Loucy (cell line): ENCODE measurements around the gene CIC.
A peak's percentile ranks its signal among the peaks of the same experiment; 100 is the strongest.
"Not testable (repeated sequence)": the region's sequence is repeated elsewhere in the genome, so short reads cannot be mapped to it uniquely, and the experiment has no call there.

Source experiments
- H2AFZ ChIP-seq: fragments of 200-600 bp; sonication (generic); 2 replicates; pipeline ENCODE4 v1.6.0; 2016; ENCODE audit warnings: antibody characterized with exemption, mild to moderate bottlenecking, low read length, moderate library complexity
- H3F3A ChIP-seq: fragments of 200-600 bp; 2 replicates; pipeline ENCODE4 v1.6.0; 2016; ENCODE audit warnings: antibody characterized with exemption, low read depth, mild to moderate bottlenecking
- H3K27me3 ChIP-seq: fragments of 200-600 bp; sonication (generic); 2 replicates; pipeline ENCODE4 v1.6.1; 2014; ENCODE audit warnings: low read length, mild to moderate bottlenecking; ENCODE audit not compliant: insufficient read depth, poor library complexity, severe bottlenecking
- H3K36me3 ChIP-seq: fragments of 200-600 bp; sonication (generic); 2 replicates; pipeline ENCODE4 v1.6.1; 2016; ENCODE audit warnings: low read length; ENCODE audit not compliant: insufficient read depth
- H3K4me1 ChIP-seq: fragments of 200-600 bp; sonication (generic); 2 replicates; pipeline ENCODE4 v1.5.1; 2014; ENCODE audit warnings: low read length, mild to moderate bottlenecking; ENCODE audit not compliant: insufficient read depth, poor library complexity, severe bottlenecking
- H3K4me2 ChIP-seq: fragments of 200-600 bp; sonication (generic); 2 replicates; pipeline ENCODE4 v1.6.0; 2014; ENCODE audit warnings: antibody characterized with exemption, low read length, low read depth, mild to moderate bottlenecking; ENCODE audit not compliant: poor library complexity, severe bottlenecking
- H3K4me3 ChIP-seq: fragments of 200-600 bp; sonication (generic); 2 replicates; pipeline ENCODE4 v1.5.1; 2014; ENCODE audit warnings: low read length, mild to moderate bottlenecking, mixed read lengths; ENCODE audit not compliant: poor library complexity, severe bottlenecking
- H3K79me2 ChIP-seq: fragments of 200-600 bp; sonication (generic); 2 replicates; pipeline ENCODE4 v1.6.1; 2014; ENCODE audit warnings: low read length; ENCODE audit not compliant: insufficient read depth
- H3K9ac ChIP-seq: fragments of 200-600 bp; sonication (generic); 2 replicates; pipeline ENCODE4 v1.6.0; 2014; ENCODE audit warnings: mild to moderate bottlenecking, low read depth, low read length, moderate library complexity; ENCODE audit not compliant: poor library complexity, severe bottlenecking
- H3K9me2 ChIP-seq: fragments of 200-600 bp; sonication (generic); replicated peaks from 2 replicates; pipeline ENCODE4 v1.6.1; 2016; ENCODE audit warnings: low read depth, low read length, mixed read lengths
- H3K9me3 ChIP-seq: fragments of 200-600 bp; sonication (generic); 2 replicates; pipeline ENCODE4 v1.6.1; 2014; ENCODE audit warnings: mild to moderate bottlenecking, antibody characterized with exemption, low read length, low read depth; ENCODE audit not compliant: insufficient read depth
- H4K20me1 ChIP-seq: fragments of 200-600 bp; sonication (generic); 2 replicates; pipeline ENCODE4 v1.6.0; 2014; ENCODE audit warnings: antibody characterized with exemption, low read length, mild to moderate bottlenecking; ENCODE audit not compliant: insufficient read depth, poor library complexity, severe bottlenecking
- CTCF ChIP-seq: fragments of 200-600 bp; sonication (generic); conservative IDR thresholded peaks from 2 replicates; pipeline ENCODE4 v1.5.1; 2014; ENCODE audit warnings: mild to moderate bottlenecking, antibody characterized with exemption, low read length
- EZH2phosphoT487 ChIP-seq: fragments of 200-600 bp; IDR thresholded peaks from 2 replicates; pipeline ENCODE4 v1.6.1; 2018; ENCODE audit warnings: antibody characterized with exemption, mild to moderate bottlenecking, moderate library complexity, borderline replicate concordance

The CIC gene

GRCh38 chr19:42254850-42255765, 13.9 kb upstream of the CIC start, which contains the start of gene ERF:
TSS of gene ERF (minus strand) at chr19:42255128. CDS start at chr19:42254999, 129 bp downstream.
- Histone ChIP-seq H4K20me1 (no peaks in the 10 kb centered on the region), H3K4me1 (peaks cover 17% of the 10 kb centered on the region), H3K9me3 (no peaks in the 10 kb centered on the region), H3K9ac (peak within 1 kb of the TSS; percentile 84), H3K4me3 (peak within 1 kb of the TSS; percentile 82), H2AFZ (peak within 1 kb of the TSS; percentile 96), H3F3A (no peaks in the 10 kb centered on the region), H3K9me2 (no peaks in the 10 kb centered on the region), H3K4me2 (peak within 1 kb of the TSS; percentile 94), H3K27me3 (no peaks in the 10 kb centered on the region), H3K79me2 (peaks cover 33% of the 10 kb centered on the region), H3K36me3 (no peaks in the 10 kb centered on the region)
- no peak for TF ChIP-seq EZH2phosphoT487

- H3F3A ChIP-seq, result no peaks in the 10 kb centered on the region
- no peaks in the 10 kb centered on the region for H3K36me3 ChIP-seq
- H4K20me1 ChIP-seq, result no peaks in the 10 kb centered on the region
- H3K9me2 ChIP-seq, result no peaks in the 10 kb centered on the region
- peak overlapping the region; percentile 72 for H3K9ac ChIP-seq
- no peaks in the 10 kb centered on the region for H3K9me3 ChIP-seq
- peaks cover 17% of the 10 kb centered on the region for H3K4me1 ChIP-seq
- H3K4me3 ChIP-seq, result peak overlapping the region; percentile 82
- peak overlapping the region; percentile 94 for H3K4me2 ChIP-seq
- peak overlapping the region; percentile 96 for H2AFZ ChIP-seq
- TF ChIP-seq EZH2phosphoT487 (no peak), CTCF (no peak)
- no peaks in the 10 kb centered on the region for H3K27me3 ChIP-seq
- H3K79me2 ChIP-seq, result peaks cover 27% of the 10 kb centered on the region
Observed at GRCh38 chr19:42255766-42256745, 13.0 kb upstream of the CIC start.

GRCh38 chr19:42257842-42258241, 11.2 kb upstream of the CIC start:
- H3K9me3 ChIP-seq, H2AFZ ChIP-seq, H3K4me2 ChIP-seq, H3K36me3 ChIP-seq, H3K4me3 ChIP-seq, H3K9ac ChIP-seq, H4K20me1 ChIP-seq, H3K27me3 ChIP-seq, H3F3A ChIP-seq, H3K9me2 ChIP-seq: not testable (repeated sequence)
- H3K79me2 ChIP-seq, result peaks cover 13% of the 10 kb centered on the region; the same call in 1 of the 2 replicates
- peaks cover 12% of the 10 kb centered on the region for H3K4me1 ChIP-seq

GRCh38 chr19:42261763-42262162, 7.3 kb upstream of the CIC start:
- no peaks in the 10 kb centered on the region for H3K36me3 ChIP-seq
- H3K27me3 ChIP-seq, result no peaks in the 10 kb centered on the region
- H2AFZ ChIP-seq, result no peak overlapping the region
- no peak overlapping the region for H3K9ac ChIP-seq
- H3K9me3 ChIP-seq, result no peaks in the 10 kb centered on the region
- H4K20me1 ChIP-seq, result no peaks in the 10 kb centered on the region
- no peak overlapping the region for H3K4me2 ChIP-seq
- TF ChIP-seq EZH2phosphoT487 (no peak), CTCF (no peak)
- no peak overlapping the region for H3K4me3 ChIP-seq
- no peaks in the 10 kb centered on the region for H3K79me2 ChIP-seq
- H3K4me1 ChIP-seq, result no peaks in the 10 kb centered on the region
- H3F3A ChIP-seq, result no peaks in the 10 kb centered on the region
- H3K9me2 ChIP-seq, result no peaks in the 10 kb centered on the region

- H3K4me2 ChIP-seq, H3F3A ChIP-seq, H3K4me3 ChIP-seq, H3K9me3 ChIP-seq, H4K20me1 ChIP-seq, H3K9ac ChIP-seq, H3K27me3 ChIP-seq, H3K9me2 ChIP-seq, H3K36me3 ChIP-seq, H2AFZ ChIP-seq: not testable (repeated sequence)
- H3K79me2 ChIP-seq, result peaks cover 17% of the 10 kb centered on the region
- peaks cover 13% of the 10 kb centered on the region for H3K4me1 ChIP-seq
Observed at GRCh38 chr19:42266105-42266504, 2.9 kb upstream of the CIC start.
